Central memory CD8-positive, alpha-beta T cell (primary cell): Measurements from ENCODE around the gene FTH1.
"Not testable (repeated sequence)": the region's sequence is repeated elsewhere in the genome, so short reads cannot be mapped to it uniquely, and the experiment has no call there.

Source experiments
- ATAC-seq: fragments of 150-1000 bp; cut with Tn5 transposase; replicated peaks from 2 replicates; pipeline ENCODE4 v1.10.0; 2022; ENCODE audit warnings: mild to moderate bottlenecking, moderate FRiP score, moderate number of reproducible peaks; ENCODE audit not compliant: poor library complexity, severe bottlenecking; ENCODE audit errors: extremely low read depth
- DNase-seq, 2 donors: peaks; one replicate each; pipeline ENCODE4 v3.0.0; 2021; ENCODE audit warnings: low spot score in 2 of 2
- H3K27ac Mint-ChIP-seq: one replicate; pipeline ENCODE4 v1.8.0; 2022; ENCODE audit warnings: low read depth, mild to moderate bottlenecking, moderate library complexity, mixed read lengths
- H3K27me3 Mint-ChIP-seq: one replicate; pipeline ENCODE4 v1.8.0; 2022; ENCODE audit warnings: mixed read lengths
- H3K36me3 Mint-ChIP-seq: one replicate; pipeline ENCODE4 v1.8.0; 2022; ENCODE audit warnings: mild to moderate bottlenecking, moderate library complexity, mixed read lengths; ENCODE audit not compliant: insufficient read depth
- H3K4me1 Mint-ChIP-seq: one replicate; pipeline ENCODE4 v1.8.0; 2022; ENCODE audit warnings: mixed read lengths
- H3K4me3 Mint-ChIP-seq: one replicate; pipeline ENCODE4 v1.8.0; 2022; ENCODE audit warnings: mild to moderate bottlenecking, moderate library complexity, mixed read lengths
- H3K9me3 Mint-ChIP-seq: one replicate; pipeline ENCODE4 v1.8.0; 2022; ENCODE audit warnings: mixed read lengths

Gene FTH1

DNA sequence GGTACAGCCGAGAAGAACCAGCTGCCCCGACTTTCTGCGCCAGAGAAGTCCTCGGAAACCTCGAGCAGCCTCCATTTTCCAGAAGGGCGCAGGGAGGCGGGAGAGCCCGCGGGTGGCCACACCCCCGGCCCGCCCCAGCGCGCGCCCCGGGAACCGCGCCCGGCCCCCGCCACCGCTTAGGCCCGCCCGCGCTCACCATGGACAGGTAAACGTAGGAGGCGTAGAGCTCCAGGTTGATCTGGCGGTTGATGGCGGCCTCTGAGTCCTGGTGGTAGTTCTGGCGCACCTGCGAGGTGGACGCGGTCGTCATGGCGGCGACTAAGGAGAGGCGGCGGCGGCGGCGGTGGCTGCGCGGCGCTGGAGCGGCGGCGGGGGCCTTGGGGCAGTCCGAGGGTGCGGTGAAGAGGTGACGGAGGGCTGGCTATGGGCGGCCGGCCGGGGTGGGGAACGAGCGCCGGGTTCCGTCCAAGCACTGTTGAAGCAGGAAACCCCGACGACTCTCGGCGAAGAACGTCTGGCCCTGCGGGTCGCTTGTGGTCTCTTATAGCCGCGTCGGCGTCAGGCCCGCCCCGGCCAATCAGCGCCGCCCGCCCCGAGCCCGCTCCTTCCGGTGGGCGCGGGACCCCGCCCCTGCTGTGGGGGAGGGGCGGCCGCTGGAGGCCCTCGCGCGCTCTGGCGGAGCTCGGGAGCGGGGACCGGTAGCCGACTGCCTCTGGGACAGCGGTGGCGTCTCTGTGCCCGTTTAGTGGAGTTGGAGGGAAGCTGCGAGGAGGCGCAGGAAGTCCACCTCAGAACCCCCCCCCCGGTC is at the start of gene FTH1:
TSS of gene FTH1 (minus strand) at position 519 of the 808 bp plus-strand sequence. CDS start at position 310, 209 bp downstream.
- peak within 1 kb of the TSS; percentile 90 for H3K4me3 Mint-ChIP-seq
- peaks cover 60% of the 10 kb centered on the region for H3K4me1 Mint-ChIP-seq
- peak within 1 kb of the TSS; percentile 94 for H3K27ac Mint-ChIP-seq
- DNase-seq = peak; percentile 83 to 89
- H3K27me3 Mint-ChIP-seq = no peaks in the 10 kb centered on the region
- H3K9me3 Mint-ChIP-seq = no peaks in the 10 kb centered on the region
- H3K36me3 Mint-ChIP-seq = peaks cover 68% of the 10 kb centered on the region
- ATAC-seq = peak; percentile 71

DNA sequence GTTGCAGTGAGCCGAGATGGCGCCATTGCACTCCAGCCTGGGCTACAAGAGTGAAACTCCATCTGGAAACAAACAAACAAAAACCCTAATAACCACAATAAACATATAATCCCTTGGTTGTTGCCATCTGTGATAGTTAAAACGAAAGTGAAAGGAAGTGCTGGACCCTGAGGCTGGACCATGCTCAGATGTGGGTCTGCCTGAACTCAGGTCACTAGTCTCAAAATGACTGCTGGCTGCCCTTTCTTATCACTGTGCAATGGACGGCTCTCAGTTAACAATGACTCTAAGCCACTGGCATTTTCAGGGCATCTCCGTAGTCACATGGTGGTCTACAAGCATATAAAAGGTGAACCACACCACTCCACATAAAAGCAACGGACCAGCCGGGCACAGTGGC is 48.2 kb upstream of the FTH1 start:
- Mint-ChIP-seq H3K36me3 (peaks cover 2% of the 10 kb centered on the region), H3K4me3 (no peak overlapping the region), H3K4me1 (no peaks in the 10 kb centered on the region), H3K27ac (no peak overlapping the region), H3K27me3 (peaks cover 21% of the 10 kb centered on the region), H3K9me3 (no peaks in the 10 kb centered on the region)
- ATAC-seq (no peak), DNase-seq (no peak)

DNA sequence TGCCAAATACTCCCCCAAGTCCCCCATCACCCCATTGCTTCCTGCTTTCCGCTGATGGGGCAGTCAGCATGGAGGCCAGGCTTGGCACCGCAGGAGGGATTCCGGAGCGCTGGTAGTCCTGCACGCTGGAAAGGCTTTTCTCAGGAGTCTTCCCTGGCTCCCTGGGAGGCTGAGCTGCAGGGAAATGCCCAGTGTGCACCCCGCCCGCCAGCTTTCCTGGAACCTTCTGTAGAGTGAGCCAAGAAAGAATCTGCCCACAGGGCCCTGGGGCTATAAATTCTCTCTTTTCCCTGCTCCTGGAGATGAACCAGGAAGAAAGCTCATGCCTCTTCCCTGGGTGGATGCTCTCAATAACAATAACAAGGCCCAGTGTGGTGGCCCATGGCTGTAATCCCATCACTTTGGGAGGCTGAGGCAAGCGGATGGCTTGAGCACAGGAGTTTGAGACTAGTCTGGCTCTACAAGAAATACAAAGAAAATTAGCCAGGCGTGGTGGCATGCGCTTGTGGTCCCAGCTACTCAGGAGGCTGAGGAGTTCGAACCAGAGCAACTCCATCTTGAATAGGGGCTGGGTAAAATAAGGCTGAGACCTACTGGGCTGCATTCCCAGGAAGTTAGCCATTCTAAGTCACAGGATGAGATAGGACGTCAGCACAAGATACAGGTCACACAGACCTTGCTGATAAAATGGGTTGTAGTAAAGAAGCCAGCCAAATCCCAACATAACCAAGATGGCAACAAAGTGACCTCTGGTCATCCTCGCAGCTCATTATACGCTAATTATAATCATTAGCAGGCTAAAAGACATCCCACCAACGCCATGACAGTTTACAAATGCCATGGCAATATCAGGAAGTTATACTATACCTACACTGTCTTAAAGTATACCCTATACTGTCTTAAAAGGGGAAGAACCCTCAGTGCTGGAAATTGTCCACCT is 46.4 kb upstream of the FTH1 start:
- Mint-ChIP-seq H3K27ac (no peak overlapping the region), H3K4me1 (no peaks in the 10 kb centered on the region), H3K4me3 (no peak overlapping the region), H3K27me3 (peaks cover 20% of the 10 kb centered on the region), H3K9me3 (no peaks in the 10 kb centered on the region), H3K36me3 (no peaks in the 10 kb centered on the region)
- ATAC-seq (no peak), DNase-seq (no peak)

DNA sequence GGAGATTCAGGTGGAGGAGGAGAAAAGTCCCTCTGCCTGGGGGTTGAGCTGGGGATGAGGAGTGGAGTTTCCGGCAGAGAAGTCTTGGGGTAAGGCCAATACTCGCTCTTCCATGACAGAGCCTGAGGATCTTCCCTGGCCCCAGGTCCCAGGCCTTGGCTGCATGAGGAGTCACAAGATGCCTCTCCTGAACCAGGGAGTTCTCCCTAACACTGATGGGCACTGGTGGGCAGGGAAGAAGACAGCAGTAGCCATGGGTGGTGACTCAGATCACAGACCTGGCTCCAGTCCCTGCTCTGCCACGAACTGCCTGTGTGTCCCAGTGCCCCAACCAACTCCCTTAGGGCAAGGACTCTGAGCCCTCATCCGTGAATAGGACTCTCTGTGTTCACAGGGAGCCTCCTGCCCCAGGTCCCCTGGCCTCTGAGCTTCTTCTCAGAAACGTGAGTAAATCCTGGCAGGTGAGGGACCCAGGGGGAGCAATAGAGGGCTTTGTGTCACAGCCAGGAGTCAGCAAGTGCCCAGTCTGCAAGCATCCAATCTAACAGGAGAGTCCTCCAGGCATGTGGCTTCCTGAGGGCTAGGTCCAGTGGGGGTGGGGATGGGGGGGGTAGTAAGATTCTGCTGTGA is 45.5 kb upstream of the FTH1 start:
- Mint-ChIP-seq H3K27me3 (peaks cover 12% of the 10 kb centered on the region), H3K4me1 (no peaks in the 10 kb centered on the region), H3K36me3 (no peaks in the 10 kb centered on the region), H3K27ac (no peak overlapping the region), H3K9me3 (no peaks in the 10 kb centered on the region), H3K4me3 (no peak overlapping the region)
- ATAC-seq = no peak
- no peak for DNase-seq

DNA sequence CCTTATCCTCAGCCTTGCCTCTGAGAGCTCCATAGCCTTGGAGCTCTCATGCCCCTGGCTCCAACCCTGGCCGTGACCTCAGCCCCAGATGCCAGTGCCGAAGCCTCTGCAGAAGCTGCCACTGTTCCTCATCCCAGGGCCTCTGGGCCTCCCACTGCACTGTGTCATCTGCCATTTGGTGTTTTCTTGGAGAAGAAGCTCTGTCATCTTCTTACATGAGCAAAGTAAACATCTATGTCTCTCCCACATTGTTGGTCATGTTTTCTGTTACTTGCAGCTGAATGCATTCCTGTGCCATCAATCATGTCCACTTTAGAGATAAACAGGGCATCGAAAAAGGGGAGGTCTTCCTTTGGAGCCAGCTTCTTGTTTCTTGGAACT is 45.0 kb upstream of the FTH1 start:
- Mint-ChIP-seq H3K27ac (no peak overlapping the region), H3K4me1 (no peaks in the 10 kb centered on the region), H3K36me3 (no peaks in the 10 kb centered on the region), H3K9me3 (no peaks in the 10 kb centered on the region), H3K27me3 (peaks cover 14% of the 10 kb centered on the region), H3K4me3 (no peak overlapping the region)
- no peak for ATAC-seq
- no peak for DNase-seq

DNA sequence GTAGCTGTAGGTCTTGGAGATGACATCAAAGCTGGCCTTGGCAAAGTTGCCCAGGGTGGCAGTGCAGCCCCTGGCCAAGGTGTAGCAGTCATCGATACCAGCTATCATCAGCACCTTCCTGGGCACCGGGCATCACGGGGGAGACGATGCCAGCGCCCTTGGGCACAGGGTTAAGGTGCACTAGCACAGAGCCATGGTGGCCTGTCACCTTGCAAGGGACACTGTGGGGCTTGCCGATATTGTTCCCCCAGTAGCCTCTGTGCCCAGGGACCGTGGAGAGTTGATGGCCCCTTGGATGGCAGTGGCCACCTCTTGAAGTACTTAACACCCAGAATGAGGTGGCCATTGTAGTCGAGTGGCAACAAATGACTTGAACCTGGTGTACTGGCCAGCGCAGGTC is 44.4 kb upstream of the FTH1 start:
- Mint-ChIP-seq H3K4me3 (no peak overlapping the region), H3K27ac (no peak overlapping the region), H3K27me3 (peaks cover 20% of the 10 kb centered on the region), H3K36me3 (no peaks in the 10 kb centered on the region), H3K9me3 (no peaks in the 10 kb centered on the region), H3K4me1 (no peaks in the 10 kb centered on the region)
- no peak for DNase-seq
- no peak for ATAC-seq

DNA sequence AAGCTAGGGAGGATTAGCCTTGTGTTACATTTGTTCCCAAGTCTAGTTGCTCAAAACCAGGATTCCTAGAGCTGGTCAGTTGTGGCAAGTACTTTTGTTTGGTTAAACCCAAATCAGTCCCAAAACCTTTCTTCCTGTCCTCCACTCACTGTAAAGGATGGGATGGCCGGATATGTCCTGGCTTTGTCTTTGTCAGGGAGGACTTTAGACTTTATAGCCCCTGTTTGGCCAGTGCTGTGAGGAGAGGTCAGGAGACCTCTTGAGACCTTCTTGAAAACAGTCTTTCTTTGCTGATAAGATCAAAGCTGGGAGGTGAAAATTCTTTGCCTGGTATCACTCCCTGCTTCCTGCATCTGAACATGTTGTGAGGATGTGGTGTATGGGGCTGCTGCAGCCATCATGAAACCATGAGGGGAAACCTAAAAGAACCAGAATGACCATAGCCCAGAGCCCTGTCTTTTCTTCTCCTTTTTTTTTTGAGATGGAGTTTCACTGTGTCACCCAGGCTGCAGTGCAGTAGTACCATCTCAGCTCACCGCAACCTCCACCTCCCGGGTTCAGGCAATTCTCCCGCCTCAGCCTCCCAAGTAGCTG is 43.6 kb upstream of the FTH1 start:
- H3K4me1 Mint-ChIP-seq = no peaks in the 10 kb centered on the region
- DNase-seq (no peak), ATAC-seq (no peak)
- no peaks in the 10 kb centered on the region for H3K36me3 Mint-ChIP-seq
- H3K27me3 Mint-ChIP-seq = peaks cover 21% of the 10 kb centered on the region
- no peak overlapping the region for H3K4me3 Mint-ChIP-seq
- H3K27ac Mint-ChIP-seq = no peak overlapping the region
- H3K9me3 Mint-ChIP-seq = no peaks in the 10 kb centered on the region

DNA sequence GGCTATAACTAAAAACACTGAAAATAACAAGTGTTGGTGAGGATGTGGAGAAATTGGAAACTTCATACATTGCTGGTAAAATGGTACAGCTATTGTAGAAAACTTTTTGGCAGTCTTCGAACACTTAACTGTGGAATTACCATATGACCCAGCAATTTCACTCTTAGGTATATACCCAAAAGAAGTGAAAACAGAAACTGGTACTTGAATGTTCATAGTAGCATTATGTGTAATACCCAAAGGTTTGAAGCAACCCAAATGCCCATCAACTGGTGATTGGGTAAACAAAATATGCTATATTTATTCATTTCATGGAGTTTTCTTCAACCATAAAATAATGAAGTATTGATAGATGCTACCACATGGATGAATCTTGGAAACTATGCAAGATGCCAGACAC is 40.8 kb upstream of the FTH1 start:
- ATAC-seq (no peak), DNase-seq (no peak)
- no peak overlapping the region for H3K4me3 Mint-ChIP-seq
- no peak overlapping the region for H3K27ac Mint-ChIP-seq
- peaks cover 3% of the 10 kb centered on the region for H3K36me3 Mint-ChIP-seq
- no peaks in the 10 kb centered on the region for H3K9me3 Mint-ChIP-seq
- peaks cover 33% of the 10 kb centered on the region for H3K27me3 Mint-ChIP-seq
- H3K4me1 Mint-ChIP-seq = no peaks in the 10 kb centered on the region

DNA sequence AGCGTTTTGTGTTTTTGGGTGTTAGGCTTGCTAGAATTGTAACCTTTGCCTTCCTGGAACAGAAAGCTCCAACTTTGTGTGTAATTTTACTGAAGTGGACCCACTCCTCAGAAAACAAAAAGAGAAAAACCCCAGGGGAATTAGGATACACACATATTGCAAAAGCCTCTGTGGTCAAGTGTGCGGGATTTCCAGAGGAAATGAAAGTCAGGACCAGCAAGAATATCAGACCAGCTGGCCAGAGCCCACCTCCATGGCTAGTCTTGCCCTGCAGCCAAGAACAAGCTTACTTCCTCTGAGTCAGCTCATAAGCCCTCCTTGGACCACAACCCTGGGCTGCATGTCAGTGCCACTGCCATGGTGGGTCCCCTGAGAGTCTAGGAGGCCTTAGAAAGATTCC is 37.0 kb upstream of the FTH1 start:
- ATAC-seq (no peak), DNase-seq (no peak)
- Mint-ChIP-seq H3K4me1 (no peaks in the 10 kb centered on the region), H3K4me3 (no peak overlapping the region), H3K36me3 (peaks cover 3% of the 10 kb centered on the region), H3K27me3 (peaks cover 21% of the 10 kb centered on the region), H3K27ac (no peak overlapping the region), H3K9me3 (no peaks in the 10 kb centered on the region)

DNA sequence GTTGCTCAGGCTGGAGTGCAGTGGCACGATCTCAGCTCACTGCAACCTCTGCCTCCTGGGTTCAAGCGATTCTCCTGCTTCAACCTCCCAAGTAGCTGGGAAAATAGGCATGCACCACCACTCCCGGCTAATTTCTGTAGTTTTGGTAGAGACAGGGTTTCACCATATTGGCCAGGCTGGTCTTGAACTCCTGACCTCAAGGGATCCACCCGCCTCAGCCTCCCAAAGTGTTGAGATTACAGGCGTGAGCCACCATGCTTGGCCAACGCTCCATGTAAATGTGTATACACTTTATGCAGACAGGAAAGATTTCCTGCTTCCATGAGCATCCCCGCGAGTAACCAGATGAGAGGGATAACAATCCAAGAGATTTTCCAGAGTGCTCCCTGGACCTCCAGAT is 34.8 kb upstream of the FTH1 start:
- not testable (repeated sequence) for H3K4me3 Mint-ChIP-seq, H3K9me3 Mint-ChIP-seq, H3K27ac Mint-ChIP-seq

DNA sequence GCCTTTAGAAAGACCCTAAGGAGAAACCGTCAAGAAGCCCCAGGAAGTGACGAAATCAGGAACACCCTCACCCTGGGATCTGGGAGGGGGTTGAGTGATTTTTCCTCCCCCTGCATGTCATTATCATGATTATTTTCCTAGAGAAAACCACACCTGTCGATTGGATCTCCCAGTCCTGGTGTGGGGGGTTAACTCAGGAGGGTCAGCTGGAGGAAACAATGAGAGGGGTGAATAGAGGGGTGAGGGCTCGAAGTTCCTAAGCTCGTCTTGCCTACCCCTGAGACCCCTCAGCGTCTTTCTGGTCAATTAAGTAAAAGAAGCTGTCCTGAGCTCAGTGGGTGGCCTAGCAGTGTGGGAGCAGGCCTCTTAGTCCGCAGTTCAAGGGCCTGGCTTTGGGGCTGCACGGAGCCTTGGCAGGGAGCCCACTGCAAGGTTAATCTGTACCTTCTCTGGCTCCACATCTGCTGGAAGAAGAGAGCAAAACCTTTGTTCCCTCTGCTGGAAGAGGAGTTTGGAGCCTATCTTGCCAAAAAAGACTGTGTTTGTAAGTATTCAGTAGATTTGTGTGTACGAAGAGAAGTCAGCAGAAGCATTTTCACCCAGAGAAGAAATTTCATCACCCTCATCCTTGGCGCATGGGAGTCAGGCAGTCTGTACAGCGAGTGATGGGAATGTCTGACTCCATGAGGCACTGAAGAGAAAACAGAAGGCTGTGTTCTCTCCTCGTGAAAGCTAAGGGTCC is 34.2 kb upstream of the FTH1 start:
- peaks cover 12% of the 10 kb centered on the region for H3K27me3 Mint-ChIP-seq
- H3K4me1 Mint-ChIP-seq = no peaks in the 10 kb centered on the region
- DNase-seq (no peak), ATAC-seq (no peak)
- H3K4me3 Mint-ChIP-seq = no peak overlapping the region
- H3K36me3 Mint-ChIP-seq = peaks cover 5% of the 10 kb centered on the region
- H3K9me3 Mint-ChIP-seq = no peaks in the 10 kb centered on the region
- no peak overlapping the region for H3K27ac Mint-ChIP-seq

More for the DNA sequence above, 34.8 kb upstream of the FTH1 start:
- ATAC-seq, H3K36me3 Mint-ChIP-seq, H3K4me1 Mint-ChIP-seq, DNase-seq: not testable (repeated sequence)
- H3K27me3 Mint-ChIP-seq = peaks cover 17% of the 10 kb centered on the region
